GM15510 (cell line): ENCODE measurements around the gene ARHGEF3.

ENCODE experiments used
- POLR2A ChIP-seq: IDR thresholded peaks from 3 replicates; pipeline ENCODE4 v1.6.1; 2011; ENCODE audit warnings: borderline replicate concordance; ENCODE audit not compliant: insufficient read length; ENCODE audit errors: extremely low read depth

Gene ARHGEF3

DNA sequence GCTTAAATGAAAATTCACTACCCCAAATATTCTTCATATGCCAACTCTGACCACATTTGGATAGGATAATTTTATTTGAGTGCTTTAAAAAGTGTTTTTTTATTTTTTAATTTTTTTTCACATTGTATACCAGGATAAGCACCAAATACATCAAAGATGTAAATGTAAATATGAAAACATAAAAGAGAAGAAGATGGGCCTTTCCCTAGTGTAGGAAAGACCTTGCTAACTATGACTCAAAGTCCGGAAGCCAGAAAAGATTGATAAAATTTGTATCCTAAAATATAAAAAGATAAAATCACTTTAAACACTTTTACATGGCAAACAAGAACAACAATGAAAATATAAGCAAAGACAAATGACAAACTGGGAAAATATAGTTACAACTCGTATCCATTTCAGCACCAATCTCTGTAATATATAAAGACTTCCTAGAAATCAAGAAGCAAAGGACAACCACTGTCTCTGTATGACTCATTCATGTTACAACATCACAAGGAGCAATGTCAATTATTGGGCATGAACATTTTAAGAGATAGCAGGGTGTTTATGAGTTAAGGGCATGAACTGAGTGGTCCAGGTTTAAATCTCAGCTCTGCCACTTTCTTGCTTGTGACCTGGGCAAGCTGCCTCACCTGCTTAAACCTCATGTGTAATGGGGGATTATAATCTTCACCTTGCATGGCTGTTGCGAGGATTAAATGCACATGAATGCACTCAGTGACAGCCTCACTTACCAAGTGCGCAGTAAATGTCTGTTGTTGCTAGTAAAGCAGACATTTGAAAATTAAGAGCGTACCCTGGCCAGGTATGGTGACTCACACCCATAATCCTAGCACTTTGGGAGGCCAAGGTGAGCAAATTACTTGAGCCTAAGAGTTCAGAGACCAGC, 25.3 kb upstream of the ARHGEF3 start:
- TF ChIP-seq POLR2A: no peak

GRCh38 chr3:56825567-56826438, 24.1 kb upstream of the ARHGEF3 start:
- TF ChIP-seq POLR2A: no peak

GRCh38 chr3:56823984-56824703, 22.4 kb upstream of the ARHGEF3 start:
- TF ChIP-seq POLR2A: no peak

DNA sequence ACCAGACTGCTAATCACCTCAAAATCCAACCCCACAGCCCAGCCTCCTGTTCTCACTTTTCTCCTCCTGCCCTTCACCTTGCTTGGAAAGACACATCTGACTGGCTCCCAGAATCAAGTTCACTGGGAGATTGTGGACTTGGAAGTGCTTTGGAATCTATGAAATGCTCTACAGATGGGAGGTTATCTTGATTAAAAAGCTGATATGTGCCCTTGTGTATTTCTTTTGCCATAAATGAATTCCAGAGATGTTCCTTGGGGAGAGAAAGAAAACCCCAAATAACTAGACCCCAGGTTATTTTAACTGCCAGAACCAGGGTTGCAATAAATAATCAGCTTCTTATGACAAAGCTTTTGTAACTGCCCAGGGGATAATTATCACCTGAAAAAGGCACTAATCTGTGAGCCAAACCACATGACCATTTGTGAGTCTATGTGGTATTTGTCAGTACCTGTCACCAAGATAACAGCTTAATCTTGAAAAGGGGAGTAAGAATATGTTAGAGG, 21.7 kb upstream of the ARHGEF3 start:
- TF ChIP-seq POLR2A: no peak

GRCh38 chr3:56822501-56822900, 20.8 kb upstream of the ARHGEF3 start:
- no peak for TF ChIP-seq POLR2A

- TF ChIP-seq POLR2A: no peak
Observed at GRCh38 chr3:56819016-56819809, 17.5 kb upstream of the ARHGEF3 start.

GRCh38 chr3:56818156-56818985, 16.6 kb upstream of the ARHGEF3 start:
- TF ChIP-seq POLR2A: no peak

- no peak for TF ChIP-seq POLR2A
Observed at GRCh38 chr3:56817646-56818045, 15.9 kb upstream of the ARHGEF3 start.

GRCh38 chr3:56816061-56816460, 14.3 kb upstream of the ARHGEF3 start:
- TF ChIP-seq POLR2A: no peak

DNA sequence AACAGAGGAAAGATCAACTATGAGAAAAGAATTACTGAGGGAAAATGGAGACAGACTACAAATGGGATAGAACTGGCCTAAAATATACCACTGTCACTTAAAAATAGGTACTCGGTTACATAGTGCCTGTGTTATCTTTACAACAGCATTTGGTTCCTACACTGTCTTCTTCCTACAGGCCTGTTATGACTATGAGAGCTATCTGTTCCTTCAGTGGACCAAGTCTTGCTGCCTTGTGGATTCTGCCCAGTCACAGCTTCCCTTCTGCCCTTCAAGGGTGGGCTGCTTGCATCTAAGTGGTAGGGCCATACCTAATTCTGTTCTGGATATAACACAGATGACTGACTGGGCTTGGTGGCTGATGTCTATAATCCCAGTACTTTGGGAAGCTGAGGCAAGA, 13.8 kb upstream of the ARHGEF3 start:
- no peak for TF ChIP-seq POLR2A

- TF ChIP-seq POLR2A: no peak
Observed at GRCh38 chr3:56813653-56813960, 11.9 kb upstream of the ARHGEF3 start.

DNA sequence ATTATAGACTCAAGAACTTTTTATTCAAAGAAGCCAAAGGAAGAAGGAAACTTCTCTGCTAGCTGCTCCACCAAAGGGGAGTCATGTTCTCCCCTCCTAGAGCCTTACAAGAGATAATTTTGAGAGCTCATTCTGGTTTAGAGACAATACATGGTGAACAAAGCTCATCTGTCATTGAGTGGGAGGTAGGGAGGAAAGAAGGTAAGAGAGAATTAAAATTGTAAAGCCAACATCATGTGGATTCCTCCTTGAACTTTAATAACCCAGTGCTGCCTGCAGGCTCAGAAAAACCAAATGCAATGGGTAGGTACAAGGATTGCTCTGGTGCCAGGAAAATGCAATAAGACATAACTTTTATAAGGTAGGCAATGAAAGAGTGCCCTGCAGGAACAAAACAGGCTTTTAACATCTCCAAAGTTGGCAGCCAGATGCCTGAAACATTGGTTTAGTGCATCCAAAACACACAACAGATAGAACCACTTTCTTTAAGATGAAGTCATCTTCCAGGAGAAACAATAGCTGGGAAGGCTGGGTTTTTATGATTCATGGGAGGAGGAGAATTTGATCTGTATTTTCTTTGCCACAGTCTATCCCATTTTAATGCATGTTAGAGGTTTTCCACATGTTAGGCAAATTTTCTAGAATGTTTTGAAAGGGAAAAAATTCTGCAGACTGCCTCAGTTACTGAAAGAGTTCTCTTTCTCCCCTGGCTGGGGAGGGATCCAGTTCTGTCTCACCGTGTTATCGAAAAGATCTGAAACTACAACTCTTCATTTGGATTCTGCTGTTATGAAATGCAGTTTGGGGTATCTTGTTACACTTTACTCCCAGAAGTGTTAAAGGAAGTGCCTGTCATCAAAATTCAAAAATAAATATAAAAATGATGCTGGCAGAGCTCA, 11.3 kb upstream of the ARHGEF3 start:
- no peak for TF ChIP-seq POLR2A

- no peak for TF ChIP-seq POLR2A
Observed at GRCh38 chr3:56811546-56812202, 9.9 kb upstream of the ARHGEF3 start.
